NK-92 (cell line): ENCODE data around the gene C11orf21.
"Not testable (repeated sequence)": the region's sequence is repeated elsewhere in the genome, so short reads cannot be mapped to it uniquely, and the experiment has no call there.

Experiments
- DNase-seq: peaks from one replicate; lab custom pipeline; 2025; ENCODE audit not compliant: unreplicated experiment; lab: John Stamatoyannopoulos, UW

C11orf21 gene

GRCh38 chr11:2301631-2302305, at the start of gene C11orf21, which contains the start of gene TSPAN32:
Gene C11orf21, minus strand, starts transcription at chr11:2301918. Its CDS starts 110 bp downstream, at chr11:2301808.
Gene TSPAN32, plus strand, starts transcription at chr11:2302013. Its CDS starts 137 bp downstream, at chr11:2302150.
- DNase-seq: no peak

DNA sequence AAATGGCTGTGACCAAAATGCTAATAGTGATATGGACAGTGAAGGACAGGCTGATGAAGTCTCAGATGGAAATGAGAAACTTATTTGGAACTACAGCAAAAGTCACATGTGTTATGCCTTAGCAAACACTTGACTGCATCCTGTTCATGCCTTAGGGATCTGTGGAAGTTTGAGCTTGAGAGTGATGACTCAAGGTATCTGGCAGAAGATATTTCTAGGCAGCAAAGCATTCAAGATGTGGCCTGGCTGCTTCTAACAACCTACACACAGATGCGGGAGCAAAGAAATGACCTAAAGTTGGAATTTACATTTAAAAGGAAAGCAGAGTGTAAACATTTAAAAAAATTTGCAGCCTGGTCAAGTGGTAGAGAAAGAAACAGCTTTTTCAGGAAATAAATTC, 47.3 kb upstream of the C11orf21 start:
- no peak for DNase-seq

- DNase-seq: no peak
Measured at GRCh38 chr11:2347308-2347830, 45.7 kb upstream of the C11orf21 start.

DNA sequence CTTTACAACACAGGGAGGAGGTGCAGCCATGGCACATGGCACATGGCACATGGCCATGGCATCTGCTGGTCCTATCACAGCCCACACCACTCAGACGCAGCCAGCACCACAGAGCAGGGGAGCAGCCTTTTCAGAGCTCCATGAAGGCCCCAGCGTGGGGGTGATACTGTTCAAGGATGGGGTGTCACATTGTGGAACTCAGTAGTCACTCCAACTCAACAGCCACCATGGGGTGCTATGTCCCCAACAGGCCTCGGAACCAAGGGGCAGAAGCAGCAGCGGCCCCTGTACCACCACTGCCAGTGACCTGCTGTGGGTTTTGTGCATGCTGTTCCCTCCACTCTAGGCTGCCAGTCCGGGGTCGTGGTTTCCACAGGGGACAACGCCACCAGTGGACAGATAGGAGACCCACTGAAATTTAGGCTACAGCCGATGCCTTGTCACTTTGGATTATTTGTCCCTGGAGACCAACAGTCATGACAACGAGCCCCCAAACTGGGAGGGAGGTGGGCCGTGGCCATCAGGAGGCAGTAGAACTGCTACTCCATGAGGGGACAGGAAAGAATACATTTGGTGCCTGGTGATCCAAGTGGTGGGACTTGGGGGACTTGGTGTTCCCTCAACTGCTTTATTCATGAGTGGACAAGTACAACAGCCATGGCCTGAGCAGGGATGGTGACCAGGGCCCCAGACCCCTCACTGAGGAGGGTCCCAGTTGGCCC, 45.0 kb upstream of the C11orf21 start:
- DNase-seq: no peak

DNA sequence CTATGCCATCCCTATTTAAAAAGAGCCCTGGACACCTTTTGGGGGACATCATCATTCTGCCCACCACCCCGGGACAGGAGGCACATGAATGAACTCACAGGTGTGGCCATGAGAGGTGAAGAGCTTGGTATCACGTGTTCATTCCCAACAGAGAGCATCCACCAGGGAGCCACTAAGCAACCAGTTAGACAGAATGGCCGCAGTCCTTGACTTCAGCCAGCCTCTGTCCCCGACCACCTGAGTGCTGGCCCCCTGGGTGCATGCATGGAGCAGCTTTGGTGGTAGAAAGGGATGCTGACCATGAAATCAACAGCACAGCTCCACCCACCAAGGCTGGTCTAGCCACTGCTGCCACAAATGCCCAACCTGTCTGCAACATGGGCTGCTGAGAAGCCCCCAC, 44.3 kb upstream of the C11orf21 start:
- DNase-seq: no peak

DNA sequence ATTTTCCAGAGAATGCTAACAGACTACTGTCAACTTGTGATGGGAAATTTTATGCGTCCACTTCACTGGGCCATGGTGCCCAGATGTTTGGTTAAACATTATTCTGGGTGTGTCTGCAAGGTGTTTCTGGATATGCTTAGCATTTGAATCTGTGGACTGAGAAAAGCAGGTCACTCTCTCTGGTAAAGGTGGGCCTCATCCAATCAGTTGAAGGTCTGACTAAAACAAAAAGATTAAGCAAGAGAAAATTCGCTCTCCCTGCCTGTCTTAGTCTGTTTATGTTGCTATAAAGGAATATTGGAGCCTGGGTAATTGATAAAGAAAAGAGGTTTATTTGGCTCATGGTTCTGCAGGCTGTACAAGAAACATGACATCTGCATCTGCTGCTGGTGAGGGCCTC, 43.3 kb upstream of the C11orf21 start:
- no peak for DNase-seq

DNA sequence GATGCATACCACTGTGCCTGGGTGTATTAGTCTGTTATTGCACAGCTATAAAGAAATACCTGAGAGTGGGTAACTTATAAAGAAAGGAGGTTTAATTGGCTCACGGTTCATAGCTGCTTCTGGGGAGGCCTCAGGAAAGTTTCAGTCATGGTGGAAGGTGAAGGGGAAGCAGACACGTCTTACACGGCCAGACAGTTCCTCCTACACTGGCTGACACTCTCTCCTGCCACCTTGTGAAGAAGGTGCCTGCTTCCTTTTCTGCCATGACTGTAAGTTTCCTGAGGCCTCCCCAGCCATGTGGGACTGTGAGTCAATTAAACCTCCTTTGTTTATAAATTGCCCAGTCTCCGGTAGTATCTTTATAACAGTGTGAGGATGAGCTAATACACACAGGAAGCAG, 41.8 kb upstream of the C11orf21 start:
- DNase-seq: no peak

DNA sequence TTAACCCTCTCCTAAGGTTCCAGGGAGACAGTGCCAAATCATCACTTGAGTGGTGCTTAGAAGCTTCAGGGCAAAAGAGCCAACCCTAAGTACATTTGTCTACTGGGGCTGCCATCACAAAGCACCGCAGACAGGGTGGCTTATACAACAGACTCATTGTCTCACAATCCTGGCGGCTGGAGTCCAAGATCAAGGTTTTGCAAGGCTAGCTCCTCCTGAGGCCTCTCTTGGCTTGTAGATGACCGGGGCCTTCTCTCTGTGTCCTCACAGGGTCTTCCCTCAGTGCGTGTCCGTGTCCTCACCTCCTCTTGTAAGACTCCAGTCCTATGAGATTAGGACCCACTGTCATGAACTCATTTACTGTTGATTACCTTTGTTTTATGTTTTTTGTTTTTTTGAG, 41.3 kb upstream of the C11orf21 start:
- DNase-seq: no peak

DNA sequence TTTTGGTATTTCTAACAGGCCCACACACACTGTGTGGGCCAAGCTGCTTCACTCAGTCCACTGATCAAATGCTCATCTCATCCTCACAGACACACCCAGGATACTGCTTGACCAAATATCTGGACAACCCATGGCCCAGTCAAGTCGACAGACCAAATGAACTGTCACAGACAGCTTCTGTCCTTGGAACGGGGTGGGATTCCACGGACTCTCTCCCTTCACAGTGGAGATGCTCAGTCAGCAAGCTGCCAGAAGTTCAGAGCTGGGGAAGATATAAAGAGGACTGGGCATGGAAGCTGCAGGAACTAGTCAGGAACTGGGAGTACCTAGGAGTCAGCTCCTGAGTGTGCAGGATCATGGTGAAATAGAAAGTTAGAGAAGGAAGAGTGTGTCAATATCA, 40.8 kb upstream of the C11orf21 start:
- DNase-seq: no peak

DNA sequence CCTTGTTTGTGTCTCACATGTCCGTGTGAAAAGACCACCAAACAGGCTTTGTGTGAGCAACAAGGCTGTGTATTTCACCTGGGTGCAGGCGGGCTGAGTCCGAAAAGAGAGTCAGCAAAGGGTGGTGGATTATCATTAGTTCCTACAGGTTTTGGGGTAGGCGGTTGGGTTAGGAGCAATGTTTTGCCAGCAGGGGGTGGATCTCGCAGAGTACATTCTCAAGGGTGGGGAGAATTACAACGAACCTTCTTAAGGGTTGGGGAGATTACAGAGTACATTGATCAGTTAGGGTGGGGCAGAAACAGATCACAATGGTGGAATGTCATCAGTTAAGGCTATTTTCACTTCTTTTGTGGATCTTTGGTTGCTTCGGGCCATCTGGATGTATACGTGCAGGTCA, 37.0 kb upstream of the C11orf21 start:
- DNase-seq: not testable (repeated sequence)

DNA sequence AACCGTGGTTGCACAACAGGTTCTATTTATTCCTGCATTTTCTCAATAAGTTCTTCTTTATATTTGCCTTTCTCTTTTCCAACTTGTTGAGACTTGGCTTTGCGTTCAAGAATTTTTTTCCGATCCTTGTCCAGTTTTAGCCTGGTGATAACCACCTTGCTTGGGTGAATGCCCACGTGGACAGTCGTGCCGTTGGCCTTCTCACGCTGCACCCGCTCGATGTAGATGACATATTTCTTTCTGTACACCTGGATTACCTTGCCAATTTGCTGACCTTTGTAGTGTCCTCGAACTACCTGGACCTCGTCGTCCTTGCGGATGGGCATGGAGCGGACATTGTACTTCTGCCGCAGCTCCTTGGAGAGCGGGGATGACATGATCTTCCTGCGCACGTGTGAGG, 33.6 kb upstream of the C11orf21 start:
- DNase-seq: not testable (repeated sequence)

DNA sequence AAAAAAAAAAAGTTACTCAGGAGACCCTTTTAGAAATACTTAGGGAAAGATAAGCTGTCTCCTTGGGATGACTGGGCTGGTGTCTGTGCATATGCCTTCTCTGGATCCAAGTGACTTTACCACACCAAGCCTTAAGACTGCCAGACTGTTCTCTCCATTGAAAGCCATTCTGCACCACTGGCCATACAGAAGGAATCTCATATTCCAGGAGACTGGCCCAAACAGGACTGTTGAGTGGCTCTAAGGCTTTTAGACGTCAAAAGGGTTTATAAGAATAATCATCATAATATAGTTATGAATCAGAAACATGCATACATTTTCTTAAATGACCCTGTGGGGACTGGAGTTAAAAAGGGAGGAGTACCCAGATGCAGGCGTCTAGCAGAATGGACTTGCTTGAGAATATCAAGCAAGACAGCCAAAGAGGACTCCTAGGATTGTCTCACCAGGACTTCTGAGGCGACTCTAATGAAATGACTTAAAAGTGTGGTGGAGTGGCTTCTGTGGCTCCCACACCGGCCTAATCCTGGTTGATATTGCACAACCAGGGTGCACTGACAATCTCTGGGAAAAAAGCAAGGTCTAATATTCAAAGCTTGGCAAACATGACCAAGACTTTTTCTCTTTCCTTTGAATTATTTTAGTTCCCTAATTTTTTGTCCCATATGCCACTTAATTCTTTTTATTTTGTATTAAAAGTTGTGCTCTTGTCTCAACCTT, 31.9 kb upstream of the C11orf21 start:
- not testable (repeated sequence) for DNase-seq

DNA sequence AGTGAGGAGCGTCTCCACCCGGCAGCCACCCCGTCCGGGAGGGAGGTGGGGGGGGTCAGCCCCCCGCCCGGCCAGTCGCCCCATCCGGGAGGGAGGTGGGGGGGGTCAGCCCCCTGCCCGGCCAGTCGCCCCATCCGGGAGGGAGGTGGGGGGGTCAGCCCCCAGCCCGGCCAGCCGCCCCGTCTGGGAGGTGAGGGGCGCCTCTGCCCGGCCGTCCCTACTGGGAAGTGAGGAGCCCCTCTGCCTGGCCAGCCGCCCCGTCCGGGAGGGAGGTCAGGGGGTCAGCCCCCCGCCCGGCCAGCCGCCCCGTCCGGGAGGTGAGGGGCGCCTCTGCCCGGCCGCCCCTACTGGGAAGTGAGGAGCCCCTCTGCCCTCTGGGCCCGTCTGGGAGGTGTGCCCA, 30.9 kb upstream of the C11orf21 start:
- DNase-seq: not testable (repeated sequence)

GRCh38 chr11:2331404-2331803, 29.7 kb upstream of the C11orf21 start:
- no peak for DNase-seq

- DNase-seq: no peak
Measured at GRCh38 chr11:2330696-2331095, 29.0 kb upstream of the C11orf21 start.

DNA sequence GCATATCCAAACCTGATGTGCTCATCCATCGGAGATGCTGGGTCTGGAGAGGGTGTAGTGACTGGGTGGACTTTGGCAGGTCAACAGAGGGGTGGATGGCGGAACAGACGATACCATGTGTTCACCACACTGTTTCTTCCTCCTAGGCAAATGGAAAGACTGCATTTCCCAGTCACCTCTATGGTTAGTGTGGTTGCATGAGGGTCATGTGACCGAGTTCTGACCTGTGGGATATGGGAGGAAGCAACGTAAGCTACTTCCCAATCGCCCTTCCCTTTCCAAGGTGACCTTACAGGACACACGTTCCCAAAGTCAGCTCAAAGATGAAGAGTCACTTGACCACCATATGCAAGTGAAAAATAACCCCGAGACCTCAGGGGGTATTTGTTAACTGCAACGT, 27.8 kb upstream of the C11orf21 start:
- no peak for DNase-seq

DNA sequence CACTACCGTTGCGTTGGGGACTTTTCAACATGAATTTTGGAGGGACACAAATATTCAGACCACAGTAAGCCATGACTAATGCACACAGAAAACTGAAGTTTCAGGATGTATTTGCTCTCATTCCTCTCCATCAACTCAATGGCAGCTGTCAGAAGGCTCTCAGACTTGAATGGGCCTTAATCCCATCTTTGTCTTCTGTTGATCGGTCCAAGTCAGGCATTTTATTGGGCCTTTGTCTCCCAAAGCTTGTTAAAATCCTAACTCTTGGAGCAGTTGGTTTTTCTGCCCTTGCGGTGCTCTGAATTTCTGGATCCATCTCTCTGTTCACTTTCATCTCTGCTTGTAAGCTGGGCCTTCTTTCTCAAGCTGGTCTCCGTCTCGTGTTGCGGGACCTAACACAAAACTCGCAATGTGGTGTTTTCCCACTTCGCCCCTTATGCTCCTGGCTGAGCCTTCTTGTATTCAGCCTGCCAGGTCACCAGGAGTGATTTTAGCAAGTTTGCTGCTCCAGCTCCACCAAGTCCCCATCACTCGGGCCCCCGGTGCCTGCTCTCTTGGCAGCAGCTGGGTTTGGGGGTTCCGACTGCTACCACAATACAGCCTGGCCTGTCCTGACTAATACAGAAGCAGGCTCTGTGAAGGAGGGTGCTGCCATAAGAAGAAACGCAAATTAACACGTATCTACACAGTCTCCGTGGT, 27.1 kb upstream of the C11orf21 start:
- DNase-seq: no peak

DNA sequence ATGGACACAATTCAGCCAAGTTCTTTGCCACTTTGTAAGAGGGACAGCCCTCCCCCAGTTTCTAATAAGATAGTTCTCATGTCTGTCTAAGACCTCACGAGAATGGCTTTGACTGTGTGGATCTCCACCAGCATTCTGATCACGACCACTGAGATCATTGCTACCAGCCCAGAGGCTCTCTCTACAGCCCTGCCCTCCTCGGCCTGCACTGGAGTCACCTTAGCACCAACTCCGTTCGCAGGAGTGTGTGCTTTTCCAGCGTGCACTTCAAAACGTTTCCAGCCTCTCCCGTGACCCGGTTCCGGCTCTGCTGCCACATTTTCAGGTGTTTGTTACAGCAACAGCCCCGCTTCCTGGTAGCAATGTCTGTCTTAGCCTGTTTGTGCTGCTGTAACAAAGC, 26.3 kb upstream of the C11orf21 start:
- no peak for DNase-seq

- no peak for DNase-seq
Measured at GRCh38 chr11:2327032-2327431, 25.3 kb upstream of the C11orf21 start.

DNA sequence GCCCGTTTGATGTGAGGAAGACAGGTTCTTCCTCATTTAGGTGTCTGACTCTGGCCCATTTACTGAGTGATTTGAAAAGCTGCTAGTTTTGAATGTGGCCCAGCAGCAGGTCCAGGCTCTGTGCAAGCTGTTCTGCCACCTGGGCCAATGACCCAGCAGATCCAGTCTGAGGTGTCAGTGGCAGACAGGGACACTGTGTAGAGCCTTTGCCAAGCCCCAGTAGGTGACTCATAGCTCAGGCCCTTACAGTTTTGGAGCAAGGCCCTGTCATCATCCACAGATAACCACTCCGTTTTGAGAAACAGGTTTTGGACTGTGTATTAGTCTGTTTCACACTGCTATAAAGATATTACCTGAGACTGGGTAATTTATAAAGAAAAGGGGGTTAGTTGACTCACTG, 24.0 kb upstream of the C11orf21 start:
- no peak for DNase-seq

GRCh38 chr11:2325123-2325522, 23.4 kb upstream of the C11orf21 start:
- DNase-seq: no peak
